Activated CD8-positive, alpha-beta memory T cell treated with anti-CD3 and anti-CD28 coated beads, Interleukin-2, amount 50 U/mL, for 48 hours (primary cell): ENCODE results near the gene PGM2.

Source experiments
- DNase-seq: peaks from one replicate; pipeline ENCODE4 v3.0.0-alpha.2; 2020

The PGM2 gene

DNA sequence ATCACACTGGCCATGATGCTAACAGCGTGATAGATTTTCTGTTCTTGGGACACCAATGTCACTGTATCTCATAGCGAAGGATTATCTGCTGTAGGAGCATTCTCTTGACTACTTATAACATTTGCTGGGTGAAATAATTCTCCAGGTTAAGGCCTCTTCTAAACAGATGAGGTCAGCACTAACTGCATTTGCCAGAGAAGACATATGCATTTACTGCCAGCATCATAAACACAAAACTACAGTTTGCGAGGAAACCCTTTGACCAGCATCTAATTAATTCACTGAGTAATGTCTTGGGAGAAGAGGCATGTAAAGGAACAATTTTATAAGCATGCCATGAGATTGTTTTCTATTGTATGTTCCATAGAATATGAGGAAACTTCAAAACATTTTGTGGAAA, 78.3 kb downstream of the PGM2 start:
- no peak for DNase-seq

DNA sequence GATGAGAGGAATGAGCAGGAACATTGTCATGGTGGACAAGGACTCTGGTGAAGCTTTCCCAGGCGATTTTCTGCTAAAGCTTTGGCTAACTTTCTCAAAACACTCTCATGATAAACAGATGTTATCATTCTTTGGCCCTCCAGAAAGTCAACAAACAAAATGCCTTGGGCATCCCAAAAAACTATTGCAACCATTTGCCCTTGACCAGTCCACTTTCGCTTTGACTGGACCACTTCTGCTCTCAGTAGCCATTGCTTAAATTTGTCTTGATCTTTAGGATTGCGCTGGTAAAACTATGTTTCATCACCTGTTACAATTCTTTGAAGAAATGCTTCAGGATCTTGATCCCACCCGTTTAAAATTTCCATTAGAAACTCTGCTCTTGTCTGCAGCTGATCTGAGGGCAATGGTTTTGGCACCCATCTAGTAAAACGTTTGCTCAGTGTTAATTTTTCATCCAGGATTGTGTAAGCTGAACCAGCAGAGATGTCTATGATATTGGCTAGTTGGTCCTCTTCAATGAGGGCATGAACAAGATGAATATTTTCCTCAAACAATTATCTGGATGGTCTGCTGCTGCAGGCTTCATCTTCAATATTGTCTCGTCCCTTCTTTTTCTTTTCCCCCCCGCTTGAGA, 79.2 kb downstream of the PGM2 start:
- no peak for DNase-seq

DNA sequence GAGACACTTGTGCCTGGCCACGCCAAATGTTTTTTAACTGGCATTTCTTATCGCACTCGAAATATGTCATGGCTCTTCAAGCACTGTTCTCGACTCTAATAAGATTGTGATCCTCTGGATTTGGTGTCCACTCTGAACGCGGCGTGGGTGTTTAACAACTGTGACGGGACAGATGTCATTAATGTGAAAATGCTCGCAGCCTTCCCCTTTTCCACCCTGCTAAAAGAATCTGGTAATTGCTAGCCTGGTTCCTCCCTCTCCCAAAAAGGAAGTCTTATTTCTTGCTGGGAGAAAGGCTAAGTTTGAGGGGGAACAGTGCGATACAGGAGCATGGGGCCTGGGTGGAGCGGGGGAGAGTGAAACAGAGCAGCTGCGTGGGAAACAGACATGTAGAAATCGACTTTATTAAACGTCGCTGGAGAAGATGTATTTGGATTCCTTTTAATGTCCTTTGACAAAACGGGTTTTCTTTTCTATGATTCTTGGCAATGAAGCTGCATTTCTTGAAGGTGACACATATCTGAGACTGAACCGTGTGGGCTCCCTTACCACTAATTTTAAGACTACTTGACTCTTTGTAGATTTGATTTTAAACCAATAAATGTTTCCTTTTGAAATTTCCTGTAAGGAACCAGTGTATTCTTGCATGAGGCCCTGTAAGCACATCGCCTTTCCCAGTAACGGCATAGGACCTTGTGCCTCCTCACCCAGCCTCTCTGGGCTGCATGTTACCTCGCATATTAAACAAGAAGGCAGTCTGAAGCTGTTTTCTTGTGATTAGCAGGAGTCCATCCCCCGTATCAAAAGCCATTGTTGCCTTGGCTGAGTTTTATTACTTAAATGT, 82.2 kb downstream of the PGM2 start:
- no peak for DNase-seq

DNA sequence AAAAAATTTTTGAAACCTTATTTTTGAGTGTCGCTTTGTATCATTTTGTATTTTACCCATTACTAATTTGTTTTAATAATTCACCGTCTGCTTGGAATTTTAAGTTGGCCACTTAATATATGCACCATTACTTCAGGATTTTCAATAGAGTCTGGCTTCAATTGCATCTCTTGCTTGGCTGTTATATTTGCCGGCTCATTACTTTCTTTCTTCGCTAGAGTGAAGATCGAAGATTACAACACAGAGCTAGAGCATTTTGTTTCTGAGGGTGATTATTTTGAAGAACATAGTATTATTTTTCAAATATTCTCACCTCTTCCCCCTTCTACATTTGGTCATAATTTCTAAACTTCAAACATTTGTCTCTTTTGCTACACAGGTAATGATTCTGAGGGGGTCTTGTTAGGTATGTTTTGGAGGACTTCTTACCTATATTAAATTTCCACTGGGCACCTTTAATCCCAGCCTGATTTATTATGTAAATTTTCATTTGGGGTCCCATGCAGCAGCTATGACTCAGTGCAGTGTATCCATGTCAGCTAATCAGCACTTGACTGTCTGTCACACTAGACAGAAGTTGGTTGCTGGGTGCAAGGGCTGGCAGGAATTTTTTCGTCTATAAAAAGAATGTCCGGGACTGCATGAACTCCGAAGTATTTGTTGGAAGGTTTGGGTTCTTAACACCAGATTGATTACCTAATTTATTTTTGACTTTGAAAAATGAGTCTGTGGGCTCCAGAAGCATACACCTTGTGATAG, 83.0 kb downstream of the PGM2 start:
- DNase-seq = no peak

DNA sequence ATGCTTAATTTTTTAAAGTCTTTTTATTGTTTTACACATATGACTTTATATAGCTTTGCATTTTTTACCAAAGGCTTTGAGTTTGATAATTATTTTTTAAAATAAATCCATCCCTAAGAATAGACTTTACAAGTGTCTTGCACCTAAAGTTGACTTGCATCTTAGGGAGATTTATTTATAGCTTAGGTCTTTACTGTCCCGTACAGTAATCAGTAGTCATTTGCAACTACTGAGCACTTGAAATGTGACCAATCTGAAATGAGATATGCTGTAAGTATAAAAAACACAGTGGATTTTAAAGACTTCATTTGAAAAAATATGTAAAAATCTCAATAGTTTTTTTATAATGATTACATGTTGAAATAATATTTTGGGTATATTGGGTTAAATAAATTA, 83.6 kb downstream of the PGM2 start:
- no peak for DNase-seq
